H1 (cell line): ENCODE data around the gene LDLR. TPM values are rescaled to one million over a fixed set of nuclear protein-coding genes. Genes with fewer than 3 reads are reported as not detected.

ENCODE experiments used
- CTCF ChIA-PET: fragments of 300-600 bp; sonication (Branson Sonifier 250); formaldehyde crosslinking; loops from one replicate; lab custom pipeline; 2021; ENCODE audit not compliant: partially characterized antibody; lab: Charles Lee
- POLR2A ChIA-PET: fragments of 300-600 bp; sonication (Branson Sonifier 250); formaldehyde crosslinking; loops from one replicate; lab custom pipeline; 2021; ENCODE audit warnings: inconsistent platforms; ENCODE audit not compliant: partially characterized antibody; lab: Charles Lee
- DNase-seq, 2 experiments: peaks; one replicate each; pipeline versions ENCODE4 v3.0.0 to v3.0.0-alpha.2; 2010 to 2022; ENCODE audit warnings: low spot score in 2 of 2, low read depth in 1 of 2, mixed read lengths in 1 of 2
- FAIRE-seq: peaks from 2 replicates; lab custom pipeline; 2011; peaks lifted over from hg19 to GRCh38; lab: Jason Lieb, UNC
- H2AFZ ChIP-seq: 2 replicates; pipeline ENCODE4 v1.8.1; 2012; ENCODE audit warnings: low read length, inconsistent platforms
- H2AK5ac ChIP-seq: 2 replicates; pipeline ENCODE4 v1.6.1; 2013; ENCODE audit warnings: low read depth, low read length
- H2BK120ac ChIP-seq: replicated peaks from 2 replicates; pipeline ENCODE3; 2013; ENCODE audit warnings: low read depth, low read length, inconsistent platforms
- H2BK12ac ChIP-seq: 2 replicates; pipeline ENCODE4 v1.6.1; 2013; ENCODE audit warnings: low read depth, low read length
- H2BK15ac ChIP-seq: 2 replicates; pipeline ENCODE4 v1.6.1; 2013; ENCODE audit warnings: low read length
- H2BK20ac ChIP-seq: 2 replicates; pipeline ENCODE4 v1.6.1; 2013; ENCODE audit warnings: low read length
- H2BK5ac ChIP-seq: 2 replicates; pipeline ENCODE4 v1.6.1; 2013; ENCODE audit warnings: low read depth, low read length
- H3K14ac ChIP-seq: 2 replicates; pipeline ENCODE4 v1.6.1; 2013; ENCODE audit warnings: inconsistent platforms; ENCODE audit not compliant: insufficient read length
- H3K18ac ChIP-seq: 2 replicates; pipeline ENCODE4 v1.6.1; 2013; ENCODE audit warnings: low read length; ENCODE audit errors: extremely low read depth
- H3K23ac ChIP-seq: 2 replicates; pipeline ENCODE4 v1.6.1; 2013; ENCODE audit warnings: inconsistent platforms; ENCODE audit not compliant: insufficient read length
- H3K23me2 ChIP-seq: 2 replicates; pipeline ENCODE4 v1.6.1; 2013; ENCODE audit warnings: low read depth, low read length
- H3K27ac ChIP-seq: 2 replicates; pipeline ENCODE4 v1.6.1; 2011; ENCODE audit warnings: low read depth, low read length, inconsistent platforms
- H3K27me3 ChIP-seq, 4 experiments: replicated peaks in 1 of 4; 1 replicate in 1 of 4; 2 replicates in 3 of 4; pipeline versions ENCODE4 v1.6.1 to v1.8.1; 2011 to 2013; ENCODE audit warnings: low read length in 3 of 4, mild to moderate bottlenecking in 3 of 4, inconsistent platforms in 2 of 4, mixed read lengths in 2 of 4, moderate library complexity in 1 of 4; ENCODE audit not compliant: control insufficient read depth in 3 of 4, insufficient read depth in 3 of 4; ENCODE audit errors: extremely low read depth in 1 of 4
- H3K36me3 ChIP-seq, 4 experiments: 2 replicates each; pipeline versions ENCODE4 v1.6.1 to v1.8.1; 2011 to 2013; ENCODE audit warnings: mild to moderate bottlenecking in 4 of 4, low read length in 3 of 4, moderate library complexity in 2 of 4, control low read depth in 1 of 4, inconsistent platforms in 1 of 4; ENCODE audit not compliant: insufficient read depth in 4 of 4, control insufficient read depth in 2 of 4
- H3K4ac ChIP-seq: replicated peaks from 2 replicates; pipeline ENCODE3; 2013; ENCODE audit warnings: low read length, low read depth, mixed read lengths, inconsistent platforms; ENCODE audit not compliant: insufficient read length
- H3K4me1 ChIP-seq, 4 experiments: replicated peaks in 1 of 4; 1 replicate in 1 of 4; 2 replicates in 3 of 4; pipeline versions ENCODE4 v1.6.1 to v1.8.1; 2011 to 2013; ENCODE audit warnings: low read length in 3 of 4, inconsistent platforms in 2 of 4, mixed read lengths in 1 of 4; ENCODE audit not compliant: insufficient read depth in 4 of 4, control insufficient read depth in 3 of 4
- H3K4me2 ChIP-seq, 2 experiments: 2 replicates each; pipeline versions ENCODE4 v1.6.1 to v1.8.1; 2011 to 2013; ENCODE audit warnings: low read depth in 2 of 2, low read length in 2 of 2, control low read depth in 1 of 2, inconsistent platforms in 1 of 2, mild to moderate bottlenecking in 1 of 2; ENCODE audit not compliant: insufficient read depth in 1 of 2
- H3K4me3 ChIP-seq, 4 experiments: fragments of 200-600, 300-600 bp in 1 of 4; sonication (generic), shearing (Covaris generic), sonication (Bioruptor Twin) in 1 of 4; 2 replicates each; pipeline versions ENCODE4 v1.5.1 to v1.8.1; 2011 to 2016; ENCODE audit warnings: low read length in 4 of 4, low read depth in 3 of 4, control low read depth in 2 of 4, inconsistent platforms in 2 of 4, mild to moderate bottlenecking in 2 of 4, mixed read lengths in 1 of 4, moderate library complexity in 1 of 4; ENCODE audit not compliant: insufficient read depth in 2 of 4; ENCODE audit errors: extremely low read depth in 1 of 4
- H3K56ac ChIP-seq: replicated peaks from 2 replicates; pipeline ENCODE3; 2013; ENCODE audit warnings: low read depth, mild to moderate bottlenecking, mixed read lengths, low read length, inconsistent platforms; ENCODE audit not compliant: insufficient read length
- H3K79me1 ChIP-seq: 2 replicates; pipeline ENCODE4 v1.6.1; 2013; ENCODE audit warnings: low read depth, low read length, control low read depth
- H3K79me2 ChIP-seq, 2 experiments: 2 replicates each; pipeline versions ENCODE4 v1.6.1 to v1.8.1; 2012 to 2013; ENCODE audit warnings: low read length in 2 of 2, mild to moderate bottlenecking in 2 of 2, inconsistent platforms in 1 of 2; ENCODE audit not compliant: insufficient read depth in 2 of 2, control insufficient read depth in 1 of 2
- H3K9ac ChIP-seq, 4 experiments: replicated peaks in 1 of 4; 1 replicate in 1 of 4; 2 replicates in 3 of 4; pipeline versions ENCODE4 v1.6.1 to v1.8.1; 2011 to 2013; ENCODE audit warnings: low read depth in 3 of 4, low read length in 3 of 4, control low read depth in 2 of 4, mild to moderate bottlenecking in 2 of 4, moderate library complexity in 2 of 4, inconsistent platforms in 1 of 4; ENCODE audit errors: extremely low read depth in 1 of 4
- H3K9me3 ChIP-seq, 2 experiments: 2 replicates each; pipeline versions ENCODE4 v1.6.1 to v1.8.1; 2012 to 2013; ENCODE audit warnings: mild to moderate bottlenecking in 2 of 2, moderate library complexity in 2 of 2, control low read depth in 1 of 2, inconsistent platforms in 1 of 2, low read depth in 1 of 2, low read length in 1 of 2, mixed read lengths in 1 of 2; ENCODE audit not compliant: insufficient read depth in 2 of 2
- H4K20me1 ChIP-seq, 2 experiments: replicated peaks in 1 of 2; 2 replicates each; pipeline versions ENCODE3 to v1.8.1; 2011 to 2013; ENCODE audit warnings: inconsistent platforms in 2 of 2, low read length in 2 of 2, mild to moderate bottlenecking in 1 of 2; ENCODE audit not compliant: insufficient read depth in 2 of 2, control insufficient read depth in 1 of 2
- H4K5ac ChIP-seq: 2 replicates; pipeline ENCODE4 v1.6.1; 2013; ENCODE audit warnings: low read length, low read depth, mixed read lengths, inconsistent platforms; ENCODE audit not compliant: insufficient read length
- H4K8ac ChIP-seq: 2 replicates; pipeline ENCODE4 v1.8.0; 2013; ENCODE audit warnings: mild to moderate bottlenecking, moderate library complexity, low read length, inconsistent platforms; ENCODE audit not compliant: insufficient read depth; ENCODE audit errors: extremely low read depth
- H4K91ac ChIP-seq: replicated peaks from 2 replicates; pipeline ENCODE3; 2013; ENCODE audit warnings: low read length, mixed read lengths, inconsistent platforms; ENCODE audit not compliant: insufficient read length
- BRCA1 ChIP-seq: IDR thresholded peaks from 2 replicates; pipeline ENCODE4 v1.6.1; 2012; ENCODE audit warnings: low read depth, low read length, improper control_type of control experiment
- NRF1 ChIP-seq: IDR thresholded peaks from 2 replicates; pipeline ENCODE4 v1.6.1; 2011; ENCODE audit warnings: mild to moderate bottlenecking, low read depth, low read length, improper control_type of control experiment
- WGBS, 2 experiments: shearing (Covaris generic) in 1 of 2; methylation state at CpG; one replicate each; pipeline versions ENCODE4 v1.1.6 to v1.1.7; 2013 to 2015; ENCODE audit warnings: low lambda C conversion rate in 2 of 2, mixed read lengths in 2 of 2, inconsistent platforms in 1 of 2, low coverage in 1 of 2, missing lambda C conversion rate in 1 of 2; ENCODE audit not compliant: insufficient replicate concordance in 2 of 2, insufficient coverage in 1 of 2, insufficient read length in 1 of 2; ENCODE audit errors: extremely low coverage in 1 of 2, missing lambda C conversion rate in 1 of 2; 5-methylcytosine and 5-hydroxymethylcytosine counted together
- polyA plus RNA-seq, 7 experiments: library from polyadenylated mRNA; depleted of rRNA in 3 of 7; stranded (reverse) in 5 of 7; unstranded in 2 of 7; fragments of >200 nt in 5 of 7; fragments of 200-250 nt in 2 of 7; gene quantifications; 1 replicate in 5 of 7; 2 replicates in 1 of 7; 4 replicates in 1 of 7; pipeline versions ENCODE4 v1.2.1 to v1.2.3, GENCODE V29; 2011 to 2013; ENCODE audit warnings: missing spikeins in 2 of 7, mixed read lengths in 2 of 7
- total RNA-seq: library from RNA; stranded (reverse); fragmentation: NEBNext Ultra II Directional; extraction: Animal tissue kit (Norgen Biotek cat#: 25700); gene quantifications from 2 replicates; pipeline ENCODE4 v1.2.1, GENCODE V29; 2021

The LDLR gene
- total and polyA plus RNA-seq, 2 of the 8 experiments (the other 6 are each of a cell fraction or from before 2014, with no cell fraction given): 70.1 to 118 TPM

DNA sequence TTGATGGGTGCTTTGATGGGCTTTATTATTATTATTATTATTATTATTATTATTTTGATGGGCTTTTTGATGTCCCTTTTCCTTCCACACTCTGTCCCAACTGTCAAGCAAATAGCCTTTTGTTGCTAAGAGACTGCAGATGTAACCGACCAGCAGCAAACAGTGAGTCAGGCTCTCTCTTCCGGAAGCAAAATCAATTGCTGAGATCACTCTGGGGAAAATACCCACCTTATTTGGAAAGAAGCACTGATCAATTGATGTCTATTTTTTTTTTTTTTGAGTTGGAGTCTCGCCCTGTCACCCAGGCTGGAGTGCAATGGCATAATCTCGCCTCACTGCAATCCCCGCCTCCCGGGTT, 2.9 kb downstream of the LDLR start:
- H3K4me2 ChIP-seq: peak overlapping the region in 1 of 2 experiments; percentile 98; a peak in 2 of 4 replicates
- peaks cover 11 to 60% (median 22%) of the 10 kb centered on the region in 4 experiments; a peak in 7 of 8 replicates for H3K36me3 ChIP-seq
- H3K56ac ChIP-seq: no peak overlapping the region
- no peak overlapping the region for H2BK20ac ChIP-seq
- no peak overlapping the region for H3K23ac ChIP-seq
- peaks cover 7 to 12% (median 10%) of the 10 kb centered on the region in 4 experiments for H3K4me1 ChIP-seq
- no peak overlapping the region for H2BK12ac ChIP-seq
- H3K23me2 ChIP-seq: peaks cover 7% of the 10 kb centered on the region
- no peak overlapping the region for H4K8ac ChIP-seq
- H4K91ac ChIP-seq: no peak overlapping the region
- peaks cover 7% of the 10 kb centered on the region for H3K79me1 ChIP-seq
- H2BK15ac ChIP-seq: no peak overlapping the region
- no peak overlapping the region for H3K14ac ChIP-seq
- no peak overlapping the region for H3K27ac ChIP-seq
- no peaks in the 10 kb centered on the region for H3K27me3 ChIP-seq
- H3K79me2 ChIP-seq: peaks cover 54 to 68% of the 10 kb centered on the region in 2 experiments
- H3K18ac ChIP-seq: no peak overlapping the region
- H2AK5ac ChIP-seq: no peak overlapping the region
- no peak overlapping the region for H4K5ac ChIP-seq
- ChIA-PET CTCF (interaction anchor here (0.5 to 0.7 kb wide), 2 partner anchors 10 to 156 kb away, joined by 3 to 4 read pairs; no protein-coding TSS in a partner anchor), POLR2A (interaction anchor here (0.6 to 1.4 kb wide), 3 partner anchors 13 to 124 kb away, joined by 3 to 4 read pairs (median 4); no protein-coding TSS in a partner anchor)
- H3K4me3 ChIP-seq: peak overlapping the region in 2 of 4 experiments; percentile 67 to 100; a peak in 1 of 8 replicates
- no peaks in the 10 kb centered on the region for H3K9me3 ChIP-seq
- FAIRE-seq (no peak), DNase-seq (no peak)
- H2BK5ac ChIP-seq: no peak overlapping the region
- H4K20me1 ChIP-seq: peaks cover 35 to 41% of the 10 kb centered on the region in 2 experiments
- no peak overlapping the region for H2BK120ac ChIP-seq
- H3K4ac ChIP-seq: no peak overlapping the region
- H2AFZ ChIP-seq: no peak overlapping the region
- WGBS, 2 experiments: 91% methylated on average over 6 of the region's 6 CpGs; no CpG with 5 or more reads in 1 of the 2 experiments
- H3K9ac ChIP-seq: no peak overlapping the region
- no peak for TF ChIP-seq NRF1
- TF ChIP-seq BRCA1: no peak
